ENCODE data around the gene PDE6B.
"Not testable (repeated sequence)": the region's sequence is repeated elsewhere in the genome, so short reads cannot be mapped to it uniquely, and the experiment has no call there.

Gene PDE6B

DNA sequence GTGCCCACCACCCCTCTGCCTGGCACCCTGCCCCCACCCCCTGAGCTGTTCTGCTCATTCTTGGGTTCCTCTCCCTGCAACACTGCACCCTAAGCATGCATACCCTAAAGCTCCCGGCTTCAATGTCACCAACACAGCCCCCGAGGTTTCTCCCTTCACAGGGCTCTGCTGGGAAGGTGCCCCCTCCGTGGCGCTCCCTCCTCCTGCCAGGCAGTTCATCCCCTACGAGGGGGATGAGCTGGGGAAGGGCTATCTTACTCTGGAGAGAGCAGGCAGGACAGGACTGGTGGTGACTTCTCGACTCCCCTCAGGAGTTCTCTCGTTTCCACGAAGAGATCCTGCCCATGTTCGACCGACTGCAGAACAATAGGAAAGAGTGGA, 42.2 kb downstream of the PDE6B start:
- H3K9ac ChIP-seq (ENCODE audit: low read length), result no peak overlapping the region
- peaks cover 14% of the 10 kb centered on the region for H3K36me3 ChIP-seq (ENCODE audit: control insufficient read depth, insufficient read depth, low read length)
- H3K9me3 ChIP-seq (ENCODE audit: control insufficient read depth, insufficient read depth, low read depth, low read length), result no peaks in the 10 kb centered on the region
- H3K27ac ChIP-seq (ENCODE audit: low read depth, low read length), result no peak overlapping the region
- H3K4me1 ChIP-seq (ENCODE audit: control insufficient read depth, insufficient read depth, low read length), result peaks cover 4% of the 10 kb centered on the region; the same call in 1 of the 2 replicates
- no peaks in the 10 kb centered on the region for H3K27me3 ChIP-seq (ENCODE audit: control insufficient read depth, insufficient read depth, low read length)
- H3K4me3 ChIP-seq (ENCODE audit: low read depth, low read length), result no peak overlapping the region

DNA sequence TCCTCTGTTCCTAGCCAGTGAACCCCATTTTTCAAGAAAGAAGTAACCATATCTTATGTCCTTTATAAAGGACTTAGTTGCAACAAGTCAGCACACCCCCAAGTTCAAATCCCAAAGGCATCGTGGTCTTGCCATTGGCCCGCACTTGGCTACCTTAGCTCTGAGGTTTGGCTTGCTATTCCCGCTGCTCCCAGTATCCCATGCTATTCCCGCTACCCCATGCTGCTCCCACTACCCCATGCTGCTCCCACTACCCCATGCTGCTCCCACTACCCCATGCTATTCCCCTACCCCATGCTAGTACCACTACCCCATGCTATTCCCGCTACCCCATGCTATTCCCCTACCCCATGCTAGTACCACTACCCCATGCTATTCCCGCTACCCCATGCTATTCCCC, 42.8 kb downstream of the PDE6B start:
- not testable (repeated sequence) for H3K27me3 ChIP-seq (ENCODE audit: control insufficient read depth, insufficient read depth, low read length); H3K27ac ChIP-seq (ENCODE audit: low read depth, low read length); H3K9me3 ChIP-seq (ENCODE audit: control insufficient read depth, insufficient read depth, low read depth, low read length); H3K9ac ChIP-seq (ENCODE audit: low read length); H3K4me1 ChIP-seq (ENCODE audit: control insufficient read depth, insufficient read depth, low read length); H3K4me3 ChIP-seq (ENCODE audit: low read depth, low read length)
- peaks cover 20% of the 10 kb centered on the region for H3K36me3 ChIP-seq (ENCODE audit: control insufficient read depth, insufficient read depth, low read length)

DNA sequence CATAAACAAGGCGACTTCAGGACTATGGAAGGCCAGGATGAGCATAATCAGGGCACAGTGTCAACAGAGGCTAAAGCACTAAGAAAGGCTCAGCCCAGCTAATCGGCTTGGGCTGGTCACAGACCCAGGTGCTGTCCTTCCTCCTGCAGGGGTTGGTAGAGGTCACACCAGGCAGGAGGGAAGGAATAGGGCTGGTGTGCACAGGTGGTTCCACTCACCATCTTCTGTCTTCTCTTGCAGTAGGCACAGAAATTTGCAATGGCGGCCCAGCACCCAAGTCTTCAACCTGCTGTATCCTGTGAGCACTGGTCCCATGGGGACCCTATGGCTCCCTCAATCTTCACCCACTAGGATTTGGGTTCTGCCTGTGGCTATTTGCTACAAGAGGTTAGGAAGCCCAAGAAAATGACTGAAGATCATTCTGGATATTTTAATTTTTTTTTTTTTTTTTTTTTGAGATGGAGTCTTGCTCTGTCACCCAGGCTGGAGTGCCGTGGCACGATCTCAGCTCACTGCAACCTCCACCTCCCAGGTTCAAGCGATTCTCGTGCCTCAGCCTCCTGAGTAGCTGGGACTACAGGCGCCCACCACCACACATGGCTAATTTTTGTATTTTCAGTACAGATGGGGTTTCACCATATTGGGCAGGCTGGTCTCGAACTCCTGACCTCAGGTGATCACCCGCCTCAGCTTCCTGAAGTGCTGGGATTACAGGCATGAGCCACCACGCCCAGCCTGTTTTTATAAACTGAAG, 44.6 kb downstream of the PDE6B start:
- H3K27me3 ChIP-seq (ENCODE audit: control insufficient read depth, insufficient read depth, low read length); H3K27ac ChIP-seq (ENCODE audit: low read depth, low read length); H3K9me3 ChIP-seq (ENCODE audit: control insufficient read depth, insufficient read depth, low read depth, low read length); H3K4me3 ChIP-seq (ENCODE audit: low read depth, low read length); H3K9ac ChIP-seq (ENCODE audit: low read length); H3K4me1 ChIP-seq (ENCODE audit: control insufficient read depth, insufficient read depth, low read length): not testable (repeated sequence)
- peaks cover 21% of the 10 kb centered on the region for H3K36me3 ChIP-seq (ENCODE audit: control insufficient read depth, insufficient read depth, low read length)

DNA sequence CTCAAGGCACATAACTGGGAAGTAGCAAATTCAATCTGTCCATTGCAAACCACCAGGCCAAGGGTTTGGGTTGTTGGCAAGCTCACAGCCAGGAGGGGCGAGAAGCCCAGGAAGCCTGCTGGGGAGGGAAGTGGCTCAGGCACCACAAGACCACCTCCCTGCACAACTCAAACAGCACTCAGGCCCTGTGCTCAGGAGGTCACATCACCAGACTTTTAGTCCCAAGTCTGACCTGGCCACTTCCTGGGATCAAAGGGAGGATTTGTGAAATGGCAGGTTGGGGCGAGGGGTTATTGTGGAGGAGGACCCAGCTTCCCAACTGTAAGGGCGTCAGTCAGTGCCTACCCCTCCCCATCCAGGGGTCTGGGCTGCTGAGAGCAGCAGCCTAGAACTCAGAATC, 46.4 kb downstream of the PDE6B start:
- H3K9me3 ChIP-seq (ENCODE audit: control insufficient read depth, insufficient read depth, low read depth, low read length), result no peaks in the 10 kb centered on the region
- peaks cover 12% of the 10 kb centered on the region; the same call in 1 of the 2 replicates for H3K4me1 ChIP-seq (ENCODE audit: control insufficient read depth, insufficient read depth, low read length)
- peaks cover 21% of the 10 kb centered on the region for H3K36me3 ChIP-seq (ENCODE audit: control insufficient read depth, insufficient read depth, low read length)
- no peak overlapping the region for H3K4me3 ChIP-seq (ENCODE audit: low read depth, low read length)
- no peak overlapping the region for H3K27ac ChIP-seq (ENCODE audit: low read depth, low read length)
- H3K9ac ChIP-seq (ENCODE audit: low read length), result no peak overlapping the region
- H3K27me3 ChIP-seq (ENCODE audit: control insufficient read depth, insufficient read depth, low read length), result no peaks in the 10 kb centered on the region

DNA sequence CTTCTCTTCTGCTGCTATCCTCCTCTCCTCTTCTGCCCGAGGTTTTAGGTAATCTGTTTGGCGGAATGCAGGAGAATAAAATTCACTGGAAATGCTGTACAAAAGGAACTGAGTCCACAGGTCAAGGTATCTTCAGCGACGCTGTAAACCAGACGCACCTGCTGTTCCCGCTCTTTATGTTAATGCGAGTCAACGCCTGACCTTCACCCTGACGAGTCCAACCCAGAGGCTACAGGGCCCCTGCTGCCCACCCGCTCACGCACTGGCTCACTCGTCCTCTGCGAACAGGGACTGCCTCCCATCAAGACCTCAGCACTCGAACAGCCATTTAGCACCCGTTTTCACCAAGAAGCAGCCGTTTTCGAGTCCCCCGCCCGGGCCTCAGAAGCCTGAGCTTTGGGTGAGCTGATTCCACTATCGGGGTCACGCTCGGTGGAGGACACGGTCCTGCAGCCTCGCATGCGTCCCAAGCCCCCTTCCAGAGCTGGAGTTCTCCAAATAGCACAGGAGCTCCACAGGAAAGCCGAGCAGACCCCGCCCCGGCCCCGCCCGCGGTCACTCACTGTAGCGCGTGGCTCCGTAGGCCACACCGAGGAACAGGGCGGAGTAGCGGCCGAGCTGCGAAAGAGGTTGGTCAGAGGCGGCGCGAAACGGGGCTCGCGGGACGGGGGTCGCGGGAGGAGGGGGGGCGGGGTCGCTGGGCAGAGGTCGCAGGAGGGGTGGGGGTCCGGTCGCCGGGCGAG, 48.1 kb downstream of the PDE6B start:
- H3K9me3 ChIP-seq (ENCODE audit: control insufficient read depth, insufficient read depth, low read depth, low read length), result no peaks in the 10 kb centered on the region
- H3K27me3 ChIP-seq (ENCODE audit: control insufficient read depth, insufficient read depth, low read length), result no peaks in the 10 kb centered on the region
- peak overlapping the region; percentile 97 for H3K9ac ChIP-seq (ENCODE audit: low read length)
- peak overlapping the region; percentile 85 for H3K4me3 ChIP-seq (ENCODE audit: low read depth, low read length)
- peaks cover 19% of the 10 kb centered on the region; the same call in 1 of the 2 replicates for H3K4me1 ChIP-seq (ENCODE audit: control insufficient read depth, insufficient read depth, low read length)
- H3K36me3 ChIP-seq (ENCODE audit: control insufficient read depth, insufficient read depth, low read length), result peaks cover 21% of the 10 kb centered on the region
- H3K27ac ChIP-seq (ENCODE audit: low read depth, low read length), result peak overlapping the region; percentile 86; the same call in 1 of the 2 replicates

DNA sequence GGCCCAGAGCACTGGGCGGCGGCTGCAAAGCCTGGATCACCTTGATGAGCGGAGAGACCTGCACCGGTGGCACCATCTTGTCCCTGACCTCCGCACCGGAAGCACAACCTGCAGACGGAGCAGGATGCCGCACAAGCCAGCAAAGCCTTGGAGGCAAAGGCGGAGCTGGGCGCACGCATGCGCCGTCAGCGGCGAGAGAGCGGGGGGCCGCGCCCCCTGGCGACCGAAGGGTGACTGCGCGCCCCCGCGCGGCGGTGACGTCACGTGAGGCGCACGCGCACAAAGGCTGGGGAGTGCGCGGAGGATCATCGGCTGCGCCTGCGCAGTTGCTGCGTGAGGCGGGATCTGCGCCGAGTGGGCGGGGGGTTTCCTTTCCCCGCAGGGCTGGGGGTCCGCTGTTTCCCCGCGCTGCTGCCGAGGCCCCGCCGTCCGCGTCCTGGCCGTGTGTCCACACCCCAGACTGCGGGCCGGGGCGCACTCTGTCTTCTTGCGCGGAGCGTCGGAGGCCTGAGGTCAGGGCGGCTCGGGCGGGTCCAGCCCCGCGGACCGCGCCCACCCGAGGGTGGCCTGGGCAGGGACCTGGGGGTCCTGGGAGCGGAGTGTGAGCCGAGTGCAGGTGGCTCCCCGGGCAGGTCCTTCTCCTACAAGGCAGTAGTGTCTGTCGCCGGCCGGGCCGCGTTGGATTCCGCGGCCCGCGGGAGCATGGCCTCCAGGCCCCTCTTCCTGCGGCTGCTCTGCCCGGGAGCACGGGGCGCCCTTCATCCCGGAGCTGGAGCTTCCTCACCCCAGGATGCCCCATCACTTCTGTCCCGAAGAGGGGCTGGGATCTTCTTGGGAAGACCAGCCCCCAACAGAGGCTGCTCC, 49.0 kb downstream of the PDE6B start, which contains the start of the genes ATP5ME and MYL5:
TSS of gene ATP5ME (minus strand) at position 105 of the 864 bp plus-strand sequence. CDS start at position 76, 29 bp downstream.
TSS of gene MYL5 (plus strand) at position 371 of the 864 bp plus-strand sequence. CDS start 3,485 bp downstream, outside the sequence.
- peaks cover 21% of the 10 kb centered on the region for H3K36me3 ChIP-seq (ENCODE audit: control insufficient read depth, insufficient read depth, low read length)
- H3K9ac ChIP-seq (ENCODE audit: low read length), result peak within 1 kb of the TSS; percentile 97
- no peaks in the 10 kb centered on the region for H3K27me3 ChIP-seq (ENCODE audit: control insufficient read depth, insufficient read depth, low read length)
- H3K9me3 ChIP-seq (ENCODE audit: control insufficient read depth, insufficient read depth, low read depth, low read length), result no peaks in the 10 kb centered on the region
- peak within 1 kb of the TSS; percentile 85 for H3K4me3 ChIP-seq (ENCODE audit: low read depth, low read length)
- peak within 1 kb of the TSS; percentile 86; the same call in 1 of the 2 replicates for H3K27ac ChIP-seq (ENCODE audit: low read depth, low read length)
- peaks cover 19% of the 10 kb centered on the region; the same call in 1 of the 2 replicates for H3K4me1 ChIP-seq (ENCODE audit: control insufficient read depth, insufficient read depth, low read length)

DNA sequence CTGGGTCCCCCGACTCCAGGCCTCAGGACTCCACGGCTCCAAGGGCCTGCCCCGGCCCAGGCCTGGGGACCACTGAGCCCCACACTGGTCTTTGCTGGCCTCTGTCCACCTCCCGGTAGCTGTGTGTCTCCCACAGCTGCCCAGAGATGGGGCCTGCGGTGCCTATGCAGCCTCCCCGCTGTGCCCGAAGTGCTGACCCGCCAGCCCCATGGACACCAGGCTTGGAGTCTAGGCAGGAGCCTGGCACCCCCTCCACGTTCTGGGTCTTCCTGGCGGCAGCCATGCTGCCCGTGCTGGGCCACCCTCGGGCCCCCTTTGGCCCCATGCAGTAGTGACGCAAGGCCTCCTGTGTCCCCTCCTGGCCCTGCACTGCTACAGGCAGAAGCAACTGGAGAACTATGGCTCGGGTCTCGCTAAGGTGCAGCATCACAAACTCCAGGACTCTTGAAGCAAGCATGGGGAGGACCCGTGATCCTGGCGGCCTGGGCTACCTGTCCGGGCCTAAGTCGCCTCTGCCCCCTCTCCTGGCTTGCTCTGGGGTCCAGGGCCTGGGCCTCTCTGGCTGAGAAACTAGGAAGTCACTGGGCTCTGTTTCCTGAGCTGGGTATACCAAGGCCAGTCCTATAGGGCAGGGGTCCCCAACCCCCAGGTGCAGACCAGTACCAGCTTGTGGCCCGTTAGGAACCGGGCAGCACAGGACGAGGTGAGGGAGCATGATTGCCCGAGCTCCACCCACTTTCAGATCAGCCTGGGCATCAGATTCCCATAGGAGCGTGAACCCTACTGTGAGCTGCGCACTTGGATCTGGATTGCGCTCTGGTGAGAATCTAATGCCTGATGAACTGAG, 49.9 kb downstream of the PDE6B start:
- Histone ChIP-seq H3K36me3 (ENCODE audit: control insufficient read depth, insufficient read depth, low read length) (peaks cover 21% of the 10 kb centered on the region), H3K9me3 (ENCODE audit: control insufficient read depth, insufficient read depth, low read depth, low read length) (no peaks in the 10 kb centered on the region), H3K4me3 (ENCODE audit: low read depth, low read length) (peak overlapping the region; percentile 78), H3K4me1 (ENCODE audit: control insufficient read depth, insufficient read depth, low read length) (peaks cover 20% of the 10 kb centered on the region; the same call in 1 of the 2 replicates), H3K27ac (ENCODE audit: low read depth, low read length) (0 out of 2 replicates have a peak overlapping the region, but pooled peaks have one; percentile 67), H3K9ac (ENCODE audit: low read length) (peak overlapping the region; percentile 71), H3K27me3 (ENCODE audit: control insufficient read depth, insufficient read depth, low read length) (no peaks in the 10 kb centered on the region)

DNA sequence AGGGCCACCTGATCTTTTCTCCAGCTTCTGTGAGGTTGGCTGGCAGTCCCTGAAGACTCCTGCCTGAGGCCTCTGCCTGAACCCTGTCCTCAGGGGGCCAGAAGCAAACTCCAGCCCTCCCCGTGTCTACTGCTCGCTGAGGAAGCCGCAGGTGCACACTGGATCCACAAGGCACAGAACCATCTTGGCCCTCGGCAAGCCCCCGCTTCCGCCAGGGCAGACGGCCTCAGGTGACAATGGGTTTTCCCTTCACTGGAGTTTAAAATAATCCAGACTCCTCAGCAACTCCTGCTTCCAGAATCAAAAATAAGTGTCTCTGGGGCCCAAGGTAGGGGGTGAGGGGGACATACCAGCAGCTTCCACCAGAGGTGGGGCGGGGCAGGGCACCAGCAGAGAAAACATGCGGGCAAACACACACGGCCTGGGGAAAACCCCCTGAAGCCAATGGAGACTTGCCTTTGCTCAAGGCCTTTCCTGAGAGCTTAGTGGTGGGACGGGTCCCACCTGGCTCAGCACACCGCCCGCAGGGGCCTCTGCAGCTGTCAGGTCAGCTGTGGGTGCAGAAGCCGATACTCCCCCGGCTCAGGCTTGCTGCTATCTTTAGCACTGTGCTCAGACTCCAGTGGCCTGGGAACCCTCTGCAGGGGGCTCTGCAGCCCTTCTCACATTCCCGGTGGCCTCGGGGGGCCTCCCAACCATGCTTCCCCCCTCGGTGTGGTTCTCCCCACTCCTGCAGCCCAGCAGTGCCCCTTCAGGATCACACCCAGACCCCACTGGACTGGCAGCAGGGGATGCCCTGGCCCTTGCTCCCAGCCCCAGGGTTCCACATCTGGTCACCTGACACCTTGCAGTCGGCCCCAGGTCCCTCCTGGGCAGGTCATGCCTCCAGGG, 50.9 kb downstream of the PDE6B start:
- H3K27ac ChIP-seq (ENCODE audit: low read depth, low read length), result no peak overlapping the region
- no peak overlapping the region; the same call in 1 of the 2 replicates for H3K4me3 ChIP-seq (ENCODE audit: low read depth, low read length)
- peaks cover 28% of the 10 kb centered on the region; the same call in 1 of the 2 replicates for H3K4me1 ChIP-seq (ENCODE audit: control insufficient read depth, insufficient read depth, low read length)
- peaks cover 20% of the 10 kb centered on the region for H3K36me3 ChIP-seq (ENCODE audit: control insufficient read depth, insufficient read depth, low read length)
- H3K27me3 ChIP-seq (ENCODE audit: control insufficient read depth, insufficient read depth, low read length), result no peaks in the 10 kb centered on the region
- H3K9ac ChIP-seq (ENCODE audit: low read length), result no peak overlapping the region
- H3K9me3 ChIP-seq (ENCODE audit: control insufficient read depth, insufficient read depth, low read depth, low read length), result no peaks in the 10 kb centered on the region

DNA sequence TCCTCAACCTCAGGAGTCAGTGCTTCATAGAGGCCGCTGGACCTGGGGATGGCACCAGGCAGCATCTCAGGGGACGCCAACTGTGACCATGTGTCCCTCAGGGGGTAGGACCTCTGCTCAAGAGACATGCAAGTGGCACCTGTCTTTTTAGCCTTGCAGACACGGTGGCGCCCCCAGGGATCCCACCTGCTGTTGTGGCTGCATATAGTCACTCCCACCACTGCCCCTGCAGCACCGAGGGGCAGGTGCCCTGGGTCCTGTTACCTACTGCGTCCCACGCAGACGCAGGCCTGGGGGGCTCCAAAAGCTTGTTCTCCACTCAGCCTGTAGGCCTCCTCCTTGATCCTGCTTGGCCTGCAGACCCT, 51.5 kb downstream of the PDE6B start:
- Histone ChIP-seq H3K9me3 (ENCODE audit: control insufficient read depth, insufficient read depth, low read depth, low read length) (no peaks in the 10 kb centered on the region), H3K36me3 (ENCODE audit: control insufficient read depth, insufficient read depth, low read length) (peaks cover 14% of the 10 kb centered on the region), H3K27ac (ENCODE audit: low read depth, low read length) (no peak overlapping the region), H3K4me1 (ENCODE audit: control insufficient read depth, insufficient read depth, low read length) (peaks cover 28% of the 10 kb centered on the region; the same call in 1 of the 2 replicates), H3K4me3 (ENCODE audit: low read depth, low read length) (no peak overlapping the region), H3K9ac (ENCODE audit: low read length) (no peak overlapping the region), H3K27me3 (ENCODE audit: control insufficient read depth, insufficient read depth, low read length) (no peaks in the 10 kb centered on the region)

All from HUES6 (cell line).